HG02798 (cell line): ENCODE results near the gene TDP1.

Experiments
- ATAC-seq: cut with Tn5 transposase; IDR thresholded peaks from one replicate; pipeline ENCODE4 v1.9.1; 2021; ENCODE audit warnings: mild to moderate bottlenecking; ENCODE audit not compliant: unreplicated experiment, poor library complexity

Gene TDP1

GRCh38 chr14:89955745-89956660, at the start of gene TDP1:
Gene TDP1 (plus strand): TSS chr14:89955927. CDS start chr14:89963115, 7,188 bp downstream.
- peak; percentile 70 for ATAC-seq

GRCh38 chr14:89906000-89906399, 49.7 kb upstream of the TDP1 start:
- no peak for ATAC-seq

GRCh38 chr14:89907655-89908054, 48.1 kb upstream of the TDP1 start:
- ATAC-seq: no peak

GRCh38 chr14:89908712-89909450, 46.8 kb upstream of the TDP1 start:
- no peak for ATAC-seq

- ATAC-seq: no peak
These were observed 46.1 kb upstream of the TDP1 start for GRCh38 chr14:89909586-89909985.

- ATAC-seq: no peak
These were observed 45.1 kb upstream of the TDP1 start for GRCh38 chr14:89910691-89911009.

GRCh38 chr14:89911010-89911919, 44.5 kb upstream of the TDP1 start:
- ATAC-seq: peak; percentile 42

GRCh38 chr14:89912221-89912620, 43.5 kb upstream of the TDP1 start:
- ATAC-seq: no peak

GRCh38 chr14:89912667-89913211, 43.0 kb upstream of the TDP1 start:
- no peak for ATAC-seq

GRCh38 chr14:89915114-89915878, 40.4 kb upstream of the TDP1 start:
- ATAC-seq: no peak

GRCh38 chr14:89918721-89919120, 37.0 kb upstream of the TDP1 start:
- no peak for ATAC-seq

- ATAC-seq: no peak
These were observed 35.7 kb upstream of the TDP1 start for GRCh38 chr14:89920056-89920455.

- no peak for ATAC-seq
These were observed 34.4 kb upstream of the TDP1 start for GRCh38 chr14:89921346-89921745.

- ATAC-seq: no peak
These were observed 33.5 kb upstream of the TDP1 start for GRCh38 chr14:89922031-89922907.

- no peak for ATAC-seq
These were observed 31.5 kb upstream of the TDP1 start for GRCh38 chr14:89924268-89924667.

- ATAC-seq: no peak
These were observed 29.0 kb upstream of the TDP1 start for GRCh38 chr14:89926694-89927093.

GRCh38 chr14:89927186-89927865, 28.4 kb upstream of the TDP1 start:
- no peak for ATAC-seq

GRCh38 chr14:89933002-89933401, 22.7 kb upstream of the TDP1 start:
- ATAC-seq: no peak
